ENCODE data around the gene RBP3.
A peak's percentile ranks its signal among the peaks of the same experiment; 100 is the strongest.

The RBP3 gene

DNA sequence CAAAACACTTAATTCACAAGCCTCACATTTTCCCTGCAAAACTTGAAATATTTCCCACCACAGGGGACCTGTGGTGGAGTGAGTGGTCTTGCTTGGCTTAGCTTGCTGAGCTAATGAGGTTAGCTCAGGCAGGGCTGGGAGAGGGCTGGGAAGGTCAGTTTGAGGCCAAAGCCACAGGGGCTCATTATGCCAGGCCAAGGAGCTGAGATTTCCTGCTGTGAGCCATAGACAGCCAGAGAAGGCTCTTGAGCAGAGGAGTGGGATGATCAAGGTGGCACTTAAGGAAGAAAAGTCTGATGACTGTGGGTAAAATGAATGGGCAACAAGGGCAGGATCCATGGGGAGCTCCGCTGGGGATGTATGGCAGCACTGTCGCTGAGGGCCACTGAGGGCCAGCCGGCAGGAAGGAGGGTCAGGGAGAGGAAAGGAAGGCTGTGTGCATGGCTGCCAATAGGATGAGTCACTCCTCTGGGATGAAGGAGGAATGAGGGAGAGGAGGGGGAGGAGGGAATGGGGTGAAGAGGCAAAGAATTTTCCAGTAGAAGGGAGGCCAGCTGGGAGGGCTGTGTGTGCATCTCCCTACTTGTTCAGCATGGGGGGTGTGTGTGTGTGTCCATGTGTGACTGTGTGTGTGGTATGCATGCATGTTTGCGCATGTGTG lies 54.6 kb downstream of the RBP3 start (continued):
- TF ChIP-seq, protein P1, sequence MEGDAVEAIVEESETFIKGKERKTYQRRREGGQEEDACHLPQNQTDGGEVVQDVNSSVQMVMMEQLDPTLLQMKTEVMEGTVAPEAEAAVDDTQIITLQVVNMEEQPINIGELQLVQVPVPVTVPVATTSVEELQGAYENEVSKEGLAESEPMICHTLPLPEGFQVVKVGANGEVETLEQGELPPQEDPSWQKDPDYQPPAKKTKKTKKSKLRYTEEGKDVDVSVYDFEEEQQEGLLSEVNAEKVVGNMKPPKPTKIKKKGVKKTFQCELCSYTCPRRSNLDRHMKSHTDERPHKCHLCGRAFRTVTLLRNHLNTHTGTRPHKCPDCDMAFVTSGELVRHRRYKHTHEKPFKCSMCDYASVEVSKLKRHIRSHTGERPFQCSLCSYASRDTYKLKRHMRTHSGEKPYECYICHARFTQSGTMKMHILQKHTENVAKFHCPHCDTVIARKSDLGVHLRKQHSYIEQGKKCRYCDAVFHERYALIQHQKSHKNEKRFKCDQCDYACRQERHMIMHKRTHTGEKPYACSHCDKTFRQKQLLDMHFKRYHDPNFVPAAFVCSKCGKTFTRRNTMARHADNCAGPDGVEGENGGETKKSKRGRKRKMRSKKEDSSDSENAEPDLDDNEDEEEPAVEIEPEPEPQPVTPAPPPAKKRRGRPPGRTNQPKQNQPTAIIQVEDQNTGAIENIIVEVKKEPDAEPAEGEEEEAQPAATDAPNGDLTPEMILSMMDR (tag by site-specific recombination; IDR thresholded peaks at IDR 0.05), result no peak
- TF ChIP-seq, protein P2, sequence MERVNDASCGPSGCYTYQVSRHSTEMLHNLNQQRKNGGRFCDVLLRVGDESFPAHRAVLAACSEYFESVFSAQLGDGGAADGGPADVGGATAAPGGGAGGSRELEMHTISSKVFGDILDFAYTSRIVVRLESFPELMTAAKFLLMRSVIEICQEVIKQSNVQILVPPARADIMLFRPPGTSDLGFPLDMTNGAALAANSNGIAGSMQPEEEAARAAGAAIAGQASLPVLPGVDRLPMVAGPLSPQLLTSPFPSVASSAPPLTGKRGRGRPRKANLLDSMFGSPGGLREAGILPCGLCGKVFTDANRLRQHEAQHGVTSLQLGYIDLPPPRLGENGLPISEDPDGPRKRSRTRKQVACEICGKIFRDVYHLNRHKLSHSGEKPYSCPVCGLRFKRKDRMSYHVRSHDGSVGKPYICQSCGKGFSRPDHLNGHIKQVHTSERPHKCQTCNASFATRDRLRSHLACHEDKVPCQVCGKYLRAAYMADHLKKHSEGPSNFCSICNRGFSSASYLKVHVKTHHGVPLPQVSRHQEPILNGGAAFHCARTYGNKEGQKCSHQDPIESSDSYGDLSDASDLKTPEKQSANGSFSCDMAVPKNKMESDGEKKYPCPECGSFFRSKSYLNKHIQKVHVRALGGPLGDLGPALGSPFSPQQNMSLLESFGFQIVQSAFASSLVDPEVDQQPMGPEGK (tag by site-specific recombination; IDR thresholded peaks at IDR 0.05), result peak; percentile 20; the same call in 1 of the 2 replicates
- TF ChIP-seq, protein P3, sequence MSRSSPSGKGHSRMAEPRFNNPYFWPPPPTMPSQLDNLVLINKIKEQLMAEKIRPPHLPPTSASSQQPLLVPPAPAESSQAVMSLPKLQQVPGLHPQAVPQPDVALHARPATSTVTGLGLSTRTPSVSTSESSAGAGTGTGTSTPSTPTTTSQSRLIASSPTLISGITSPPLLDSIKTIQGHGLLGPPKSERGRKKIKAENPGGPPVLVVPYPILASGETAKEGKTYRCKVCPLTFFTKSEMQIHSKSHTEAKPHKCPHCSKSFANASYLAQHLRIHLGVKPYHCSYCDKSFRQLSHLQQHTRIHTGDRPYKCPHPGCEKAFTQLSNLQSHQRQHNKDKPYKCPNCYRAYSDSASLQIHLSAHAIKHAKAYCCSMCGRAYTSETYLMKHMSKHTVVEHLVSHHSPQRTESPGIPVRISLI (tag by site-specific recombination; IDR thresholded peaks at IDR 0.05), result no peak
- TF ChIP-seq ZNF211 (tag by site-specific recombination; IDR thresholded peaks at IDR 0.05; ENCODE audit: low read depth) (no peak), GLIS1 (tag by site-specific recombination; IDR thresholded peaks at IDR 0.05) (peak; percentile 50), ZNF394 (tag by site-specific recombination; IDR thresholded peaks at IDR 0.05; ENCODE audit: borderline replicate concordance) (no peak), ZBTB7A (tag by site-specific recombination; IDR thresholded peaks at IDR 0.05; ENCODE audit: low read depth) (no peak), ZNF624 (tag by site-specific recombination; IDR thresholded peaks at IDR 0.05) (no peak), WT1 (tag by site-specific recombination; IDR thresholded peaks at IDR 0.05) (no peak; the same call in 1 of the 2 replicates), ZNF274 (IDR thresholded peaks at IDR 0.05; ENCODE audit: low read length) (no peak), ZNF274 (tag by site-specific recombination; IDR thresholded peaks at IDR 0.05; ENCODE audit: borderline replicate concordance) (no peak), ZNF707 (tag by site-specific recombination; IDR thresholded peaks at IDR 0.05) (no peak), ZNF239 (tag by site-specific recombination; IDR thresholded peaks at IDR 0.05) (no peak), MEIS1 (CRISPR knock-in tag; IDR thresholded peaks at IDR 0.05; ENCODE audit: borderline replicate concordance) (no peak), ZNF350 (tag by site-specific recombination; IDR thresholded peaks at IDR 0.05) (no peak), ZNF473 (tag by site-specific recombination; IDR thresholded peaks at IDR 0.05) (no peak), YY2 (tag by site-specific recombination; IDR thresholded peaks at IDR 0.05) (no peak), ZNF660 (tag by site-specific recombination; IDR thresholded peaks at IDR 0.05) (no peak), ZSCAN23 (tag by site-specific recombination; IDR thresholded peaks at IDR 0.05) (no peak), KLF7 (tag by site-specific recombination; IDR thresholded peaks at IDR 0.05; ENCODE audit: borderline replicate concordance) (no peak)
- TF ChIP-seq, protein P4, sequence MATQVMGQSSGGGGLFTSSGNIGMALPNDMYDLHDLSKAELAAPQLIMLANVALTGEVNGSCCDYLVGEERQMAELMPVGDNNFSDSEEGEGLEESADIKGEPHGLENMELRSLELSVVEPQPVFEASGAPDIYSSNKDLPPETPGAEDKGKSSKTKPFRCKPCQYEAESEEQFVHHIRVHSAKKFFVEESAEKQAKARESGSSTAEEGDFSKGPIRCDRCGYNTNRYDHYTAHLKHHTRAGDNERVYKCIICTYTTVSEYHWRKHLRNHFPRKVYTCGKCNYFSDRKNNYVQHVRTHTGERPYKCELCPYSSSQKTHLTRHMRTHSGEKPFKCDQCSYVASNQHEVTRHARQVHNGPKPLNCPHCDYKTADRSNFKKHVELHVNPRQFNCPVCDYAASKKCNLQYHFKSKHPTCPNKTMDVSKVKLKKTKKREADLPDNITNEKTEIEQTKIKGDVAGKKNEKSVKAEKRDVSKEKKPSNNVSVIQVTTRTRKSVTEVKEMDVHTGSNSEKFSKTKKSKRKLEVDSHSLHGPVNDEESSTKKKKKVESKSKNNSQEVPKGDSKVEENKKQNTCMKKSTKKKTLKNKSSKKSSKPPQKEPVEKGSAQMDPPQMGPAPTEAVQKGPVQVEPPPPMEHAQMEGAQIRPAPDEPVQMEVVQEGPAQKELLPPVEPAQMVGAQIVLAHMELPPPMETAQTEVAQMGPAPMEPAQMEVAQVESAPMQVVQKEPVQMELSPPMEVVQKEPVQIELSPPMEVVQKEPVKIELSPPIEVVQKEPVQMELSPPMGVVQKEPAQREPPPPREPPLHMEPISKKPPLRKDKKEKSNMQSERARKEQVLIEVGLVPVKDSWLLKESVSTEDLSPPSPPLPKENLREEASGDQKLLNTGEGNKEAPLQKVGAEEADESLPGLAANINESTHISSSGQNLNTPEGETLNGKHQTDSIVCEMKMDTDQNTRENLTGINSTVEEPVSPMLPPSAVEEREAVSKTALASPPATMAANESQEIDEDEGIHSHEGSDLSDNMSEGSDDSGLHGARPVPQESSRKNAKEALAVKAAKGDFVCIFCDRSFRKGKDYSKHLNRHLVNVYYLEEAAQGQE (tag by site-specific recombination; IDR thresholded peaks at IDR 0.05), result no peak
- TF ChIP-seq, protein P5, sequence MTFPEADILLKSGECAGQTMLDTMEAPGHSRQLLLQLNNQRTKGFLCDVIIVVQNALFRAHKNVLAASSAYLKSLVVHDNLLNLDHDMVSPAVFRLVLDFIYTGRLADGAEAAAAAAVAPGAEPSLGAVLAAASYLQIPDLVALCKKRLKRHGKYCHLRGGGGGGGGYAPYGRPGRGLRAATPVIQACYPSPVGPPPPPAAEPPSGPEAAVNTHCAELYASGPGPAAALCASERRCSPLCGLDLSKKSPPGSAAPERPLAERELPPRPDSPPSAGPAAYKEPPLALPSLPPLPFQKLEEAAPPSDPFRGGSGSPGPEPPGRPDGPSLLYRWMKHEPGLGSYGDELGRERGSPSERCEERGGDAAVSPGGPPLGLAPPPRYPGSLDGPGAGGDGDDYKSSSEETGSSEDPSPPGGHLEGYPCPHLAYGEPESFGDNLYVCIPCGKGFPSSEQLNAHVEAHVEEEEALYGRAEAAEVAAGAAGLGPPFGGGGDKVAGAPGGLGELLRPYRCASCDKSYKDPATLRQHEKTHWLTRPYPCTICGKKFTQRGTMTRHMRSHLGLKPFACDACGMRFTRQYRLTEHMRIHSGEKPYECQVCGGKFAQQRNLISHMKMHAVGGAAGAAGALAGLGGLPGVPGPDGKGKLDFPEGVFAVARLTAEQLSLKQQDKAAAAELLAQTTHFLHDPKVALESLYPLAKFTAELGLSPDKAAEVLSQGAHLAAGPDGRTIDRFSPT (tag by site-specific recombination; IDR thresholded peaks at IDR 0.05), result peak; percentile 62; the same call in 1 of the 2 replicates
- TF ChIP-seq, protein P6, sequence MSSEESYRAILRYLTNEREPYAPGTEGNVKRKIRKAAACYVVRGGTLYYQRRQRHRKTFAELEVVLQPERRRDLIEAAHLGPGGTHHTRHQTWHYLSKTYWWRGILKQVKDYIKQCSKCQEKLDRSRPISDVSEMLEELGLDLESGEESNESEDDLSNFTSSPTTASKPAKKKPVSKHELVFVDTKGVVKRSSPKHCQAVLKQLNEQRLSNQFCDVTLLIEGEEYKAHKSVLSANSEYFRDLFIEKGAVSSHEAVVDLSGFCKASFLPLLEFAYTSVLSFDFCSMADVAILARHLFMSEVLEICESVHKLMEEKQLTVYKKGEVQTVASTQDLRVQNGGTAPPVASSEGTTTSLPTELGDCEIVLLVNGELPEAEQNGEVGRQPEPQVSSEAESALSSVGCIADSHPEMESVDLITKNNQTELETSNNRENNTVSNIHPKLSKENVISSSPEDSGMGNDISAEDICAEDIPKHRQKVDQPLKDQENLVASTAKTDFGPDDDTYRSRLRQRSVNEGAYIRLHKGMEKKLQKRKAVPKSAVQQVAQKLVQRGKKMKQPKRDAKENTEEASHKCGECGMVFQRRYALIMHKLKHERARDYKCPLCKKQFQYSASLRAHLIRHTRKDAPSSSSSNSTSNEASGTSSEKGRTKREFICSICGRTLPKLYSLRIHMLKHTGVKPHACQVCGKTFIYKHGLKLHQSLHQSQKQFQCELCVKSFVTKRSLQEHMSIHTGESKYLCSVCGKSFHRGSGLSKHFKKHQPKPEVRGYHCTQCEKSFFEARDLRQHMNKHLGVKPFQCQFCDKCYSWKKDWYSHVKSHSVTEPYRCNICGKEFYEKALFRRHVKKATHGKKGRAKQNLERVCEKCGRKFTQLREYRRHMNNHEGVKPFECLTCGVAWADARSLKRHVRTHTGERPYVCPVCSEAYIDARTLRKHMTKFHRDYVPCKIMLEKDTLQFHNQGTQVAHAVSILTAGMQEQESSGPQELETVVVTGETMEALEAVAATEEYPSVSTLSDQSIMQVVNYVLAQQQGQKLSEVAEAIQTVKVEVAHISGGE (tag by site-specific recombination; conservative IDR thresholded peaks at IDR 0.05; ENCODE audit: low read depth), result no peak
- TF ChIP-seq, protein P7, sequence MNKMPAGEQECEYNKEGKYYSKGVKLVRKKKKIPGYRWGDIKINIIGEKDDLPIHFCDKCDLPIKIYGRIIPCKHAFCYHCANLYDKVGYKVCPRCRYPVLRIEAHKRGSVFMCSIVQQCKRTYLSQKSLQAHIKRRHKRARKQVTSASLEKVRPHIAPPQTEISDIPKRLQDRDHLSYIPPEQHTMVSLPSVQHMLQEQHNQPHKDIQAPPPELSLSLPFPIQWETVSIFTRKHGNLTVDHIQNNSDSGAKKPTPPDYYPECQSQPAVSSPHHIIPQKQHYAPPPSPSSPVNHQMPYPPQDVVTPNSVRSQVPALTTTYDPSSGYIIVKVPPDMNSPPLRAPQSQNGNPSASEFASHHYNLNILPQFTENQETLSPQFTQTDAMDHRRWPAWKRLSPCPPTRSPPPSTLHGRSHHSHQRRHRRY (tag by site-specific recombination; IDR thresholded peaks at IDR 0.05), result no peak

Data from HEK293 (cell line).